ENCODE results near the gene SIN3B. TPM values are rescaled to one million over a fixed set of nuclear protein-coding genes. Genes with fewer than 3 reads are reported as not detected.

SIN3B gene
- polyA plus RNA-seq, 3 donors, result 7.2 to 154 (median 10.2) TPM

- H3K36me3 ChIP-seq (replicated peaks in 1 of 2; ENCODE audit: control insufficient read depth in 1 of 2, insufficient read depth in 2 of 2, low read length in 2 of 2), result no peaks in the 10 kb centered on the region
- no peaks in the 10 kb centered on the region for H3K4me1 ChIP-seq (ENCODE audit: control insufficient read depth in 1 of 2, insufficient read depth in 2 of 2, low read length in 2 of 2)
- no peak overlapping the region for H3K4me3 ChIP-seq (replicated peaks in 1 of 3; ENCODE audit: low read depth in 2 of 3, low read length in 3 of 3)
- peaks cover 16 to 22% of the 10 kb centered on the region in 2 donors for H3K9me3 ChIP-seq (replicated peaks in 1 of 2; ENCODE audit: control insufficient read depth in 1 of 2, insufficient read depth in 1 of 2, low read length in 2 of 2)
- no peaks in the 10 kb centered on the region for H3K27me3 ChIP-seq (ENCODE audit: control insufficient read depth in 2 of 2, insufficient read depth in 2 of 2, low read length in 2 of 2)
- intact Hi-C loops (cut with micrococcal nuclease), result no loop called here
- no peaks in the 10 kb centered on the region for H3K4me1 Mint-ChIP-seq
- H3K79me2 ChIP-seq (ENCODE audit: insufficient read depth, low read length), result no peaks in the 10 kb centered on the region
- H4K20me1 ChIP-seq (ENCODE audit: insufficient read depth, low read length), result no peaks in the 10 kb centered on the region
- H3K36me3 Mint-ChIP-seq, result peaks cover 0 to 4% of the 10 kb centered on the region in 2 donors
- H3K27ac ChIP-seq (ENCODE audit: low read depth in 1 of 2, low read length in 2 of 2), result no peak overlapping the region
- no peak overlapping the region for H2AFZ ChIP-seq (ENCODE audit: insufficient read depth, low read depth, low read length, poor library complexity, severe bottlenecking)
- H3K9ac ChIP-seq (ENCODE audit: insufficient read depth, low read length, poor library complexity, severe bottlenecking), result no peak overlapping the region
- DNase-seq, result no peak
- H3K4me2 ChIP-seq (replicated peaks; ENCODE audit: extremely low read depth, low read length, poor library complexity, severe bottlenecking), result no peak overlapping the region
- no peak overlapping the region for H3K4me3 Mint-ChIP-seq
- no peak for TF ChIP-seq CTCF (IDR thresholded peaks at IDR 0.05)
- peaks cover 19 to 51% (median 41%) of the 10 kb centered on the region in 7 donors for H3K9me3 Mint-ChIP-seq
- H3K27ac Mint-ChIP-seq, result no peak overlapping the region
- peaks cover 9 to 17% (median 10%) of the 10 kb centered on the region in 3 donors for H3K27me3 Mint-ChIP-seq (ENCODE audit: low read depth in 3 of 3)
- WGBS (ENCODE audit: insufficient coverage), result 95% methylated on average over 12 of the region's 13 CpGs
These were observed 98.7 kb downstream of the SIN3B start for GRCh38 chr19:16927883-16928282.

GRCh38 chr19:16928351-16928750, 99.2 kb downstream of the SIN3B start:
- intact Hi-C loops (cut with micrococcal nuclease), result no loop called here
- Histone ChIP-seq H3K9me3 (replicated peaks in 1 of 2; ENCODE audit: control insufficient read depth in 1 of 2, insufficient read depth in 1 of 2, low read length in 2 of 2) (peaks cover 17 to 22% of the 10 kb centered on the region in 2 donors), H2AFZ (ENCODE audit: insufficient read depth, low read depth, low read length, poor library complexity, severe bottlenecking) (no peak overlapping the region), H3K9ac (ENCODE audit: insufficient read depth, low read length, poor library complexity, severe bottlenecking) (no peak overlapping the region), H3K4me3 (replicated peaks in 1 of 3; ENCODE audit: low read depth in 2 of 3, low read length in 3 of 3) (no peak overlapping the region), H3K4me1 (ENCODE audit: control insufficient read depth in 1 of 2, insufficient read depth in 2 of 2, low read length in 2 of 2) (no peaks in the 10 kb centered on the region), H3K4me2 (replicated peaks; ENCODE audit: extremely low read depth, low read length, poor library complexity, severe bottlenecking) (no peak overlapping the region), H3K27me3 (ENCODE audit: control insufficient read depth in 2 of 2, insufficient read depth in 2 of 2, low read length in 2 of 2) (no peaks in the 10 kb centered on the region), H3K27ac (ENCODE audit: low read depth in 1 of 2, low read length in 2 of 2) (no peak overlapping the region), H4K20me1 (ENCODE audit: insufficient read depth, low read length) (no peaks in the 10 kb centered on the region), H3K36me3 (replicated peaks in 1 of 2; ENCODE audit: control insufficient read depth in 1 of 2, insufficient read depth in 2 of 2, low read length in 2 of 2) (no peaks in the 10 kb centered on the region), H3K79me2 (ENCODE audit: insufficient read depth, low read length) (no peaks in the 10 kb centered on the region)
- H3K27ac Mint-ChIP-seq, result peak overlapping the region in 1 of 7 donors; percentile 85
- H3K4me1 Mint-ChIP-seq, result no peaks in the 10 kb centered on the region
- H3K4me3 Mint-ChIP-seq, result no peak overlapping the region
- H3K36me3 Mint-ChIP-seq, result peaks cover 0 to 4% of the 10 kb centered on the region in 2 donors
- no CpG with 5 or more reads among the region's 2 CpGs for WGBS (ENCODE audit: insufficient coverage)
- peaks cover 9 to 17% (median 9%) of the 10 kb centered on the region in 3 donors for H3K27me3 Mint-ChIP-seq (ENCODE audit: low read depth in 3 of 3)
- TF ChIP-seq CTCF (IDR thresholded peaks at IDR 0.05), result no peak
- DNase-seq, result no peak
- peaks cover 19 to 52% (median 42%) of the 10 kb centered on the region in 7 donors for H3K9me3 Mint-ChIP-seq

Measured in CD14-positive monocyte (primary cell).